H1 (cell line): ENCODE measurements around the gene GPSM1. TPM values are rescaled to one million over a fixed set of nuclear protein-coding genes. Genes with fewer than 3 reads are reported as not detected.

Experiments used
- ATF2 ChIP-seq: IDR thresholded peaks from 2 replicates; pipeline ENCODE4 v1.6.1; 2012; ENCODE audit warnings: low read length, inconsistent platforms
- CBX5 ChIP-seq: fragments of 300-800, 300-1000 bp; sonication (generic); IDR thresholded peaks from 2 replicates; pipeline ENCODE4 v1.7.1; 2016; ENCODE audit warnings: antibody characterized with exemption, low read length, low read depth
- CBX8 ChIP-seq: fragments of 300-800, 300-1000 bp; sonication (generic); IDR thresholded peaks from 2 replicates; pipeline ENCODE4 v1.7.1; 2016; ENCODE audit warnings: low read depth, low read length, borderline replicate concordance
- CTBP2 ChIP-seq: IDR thresholded peaks from 2 replicates; pipeline ENCODE4 v1.7.0; 2011; ENCODE audit warnings: borderline replicate concordance, mild to moderate bottlenecking, moderate library complexity, mixed read lengths, low read length; ENCODE audit not compliant: insufficient read depth, insufficient read length
- POLR2A ChIP-seq, 2 experiments: IDR thresholded peaks; 1 replicate in 1 of 2; 2 replicates in 1 of 2; pipeline ENCODE4 v1.6.1; 2011; ENCODE audit warnings: low read depth in 2 of 2, low read length in 2 of 2, mild to moderate bottlenecking in 2 of 2; ENCODE audit errors: control extremely low read depth in 1 of 2
- POLR2AphosphoS5 ChIP-seq: IDR thresholded peaks from 2 replicates; pipeline ENCODE4 v1.6.1; 2011; ENCODE audit warnings: low read depth, low read length
- SIRT6 ChIP-seq: IDR thresholded peaks from one replicate; pipeline ENCODE4 v1.7.1; 2012; ENCODE audit warnings: low read length, inconsistent platforms
- SP4 ChIP-seq: IDR thresholded peaks from 2 replicates; pipeline ENCODE4 v1.6.1; 2012; ENCODE audit warnings: low read length, inconsistent platforms
- polyA plus RNA-seq, 7 experiments: library from polyadenylated mRNA; depleted of rRNA in 3 of 7; stranded (reverse) in 5 of 7; unstranded in 2 of 7; fragments of >200 nt in 5 of 7; fragments of 200-250 nt in 2 of 7; gene quantifications; 1 replicate in 5 of 7; 2 replicates in 1 of 7; 4 replicates in 1 of 7; pipeline versions ENCODE4 v1.2.1 to v1.2.3, GENCODE V29; 2011 to 2013; ENCODE audit warnings: missing spikeins in 2 of 7, mixed read lengths in 2 of 7
- total RNA-seq: library from RNA; stranded (reverse); fragmentation: NEBNext Ultra II Directional; extraction: Animal tissue kit (Norgen Biotek cat#: 25700); gene quantifications from 2 replicates; pipeline ENCODE4 v1.2.1, GENCODE V29; 2021

The GPSM1 gene
- total and polyA plus RNA-seq, 2 of the 8 experiments (the other 6 are each of a cell fraction or from before 2014, with no cell fraction given), result 12.8 to 18.0 TPM

- TF ChIP-seq ATF2, result no peak
- no peak for TF ChIP-seq SIRT6
- no peak for TF ChIP-seq POLR2A (IDR thresholded peaks at IDR 0.05; ENCODE audit: control extremely low read depth in 1 of 2, low read depth in 2 of 2, low read length in 2 of 2)
- TF ChIP-seq CTBP2, result no peak
- no peak for TF ChIP-seq SP4
- TF ChIP-seq CBX5, result no peak
- TF ChIP-seq POLR2AphosphoS5, result no peak
- no peak for TF ChIP-seq CBX8
These were observed 1.9 kb downstream of the GPSM1 start (continued) for GRCh38 chr9:136329211-136329627.
